Body of pancreas (tissue), 4 donors: Measurements from ENCODE around the gene ITGAV. TPM values are rescaled to one million over a fixed set of nuclear protein-coding genes. Genes with fewer than 3 reads are reported as not detected.

Source experiments
- ATAC-seq: fragments of 150-250 bp; one replicate; pipeline ENCODE4 v1.9.1; 2016
- DNase-seq, 4 donors: peaks; one replicate each; pipeline ENCODE4 v3.0.0-alpha.2; 2019
- H3K27ac ChIP-seq, 4 donors: fragments of 200-600 bp; sonication (generic); 1 replicate in 3 of 4; 2 replicates in 1 of 4; pipeline versions ENCODE4 v1.5.1 to v1.6.1; 2016 to 2019; ENCODE audit warnings: mild to moderate bottlenecking in 1 of 4, mixed read lengths in 1 of 4, moderate library complexity in 1 of 4
- H3K27me3 ChIP-seq, 2 donors: fragments of 200-600 bp; sonication (generic); one replicate each; pipeline ENCODE4 v1.6.0; 2016; ENCODE audit warnings: mild to moderate bottlenecking in 1 of 2
- H3K36me3 ChIP-seq, 2 donors: fragments of 200-600 bp; sonication (generic); replicated peaks in 1 of 2; 2 replicates each; pipeline ENCODE4 v1.5.1; 2016; ENCODE audit warnings: low read depth in 2 of 2; ENCODE audit not compliant: insufficient read depth in 1 of 2
- H3K4me1 ChIP-seq: fragments of 200-600 bp; sonication (generic); one replicate; pipeline ENCODE4 v1.6.0; 2016
- H3K4me3 ChIP-seq, 2 donors: fragments of 200-600 bp; sonication (generic); 1 replicate in 1 of 2; 2 replicates in 1 of 2; pipeline ENCODE4 v1.5.1; 2016 to 2019
- H3K9me3 ChIP-seq, 3 donors: fragments of 200-600 bp; sonication (generic); 1 replicate in 2 of 3; 2 replicates in 1 of 3; pipeline ENCODE4 v1.5.1; 2016
- CTCF ChIP-seq, 7 experiments: fragments of 450-650 bp in 4 of 7; fragments of 200-600 bp in 3 of 7; sonication (generic) in 3 of 7; IDR thresholded peaks; one replicate each; pipeline ENCODE4 v1.5.1; 2016 to 2019; ENCODE audit warnings: antibody characterized with exemption in 7 of 7
- POLR2A ChIP-seq, 3 donors: fragments of 450-650 bp; IDR thresholded peaks; one replicate each; pipeline ENCODE4 v1.6.1; 2016; ENCODE audit warnings: antibody characterized with exemption in 3 of 3, mild to moderate bottlenecking in 2 of 3
- WGBS, 2 donors: methylation state at CpG; one replicate each; pipeline ENCODE4 v1.1.5; 2017; 5-methylcytosine and 5-hydroxymethylcytosine counted together
- intact Hi-C: fragments of 100-400 bp; cut with DNase I; formaldehyde crosslinking; loops from one replicate; pipeline ENCODE4 v1.15.1; 2023
- total RNA-seq, 2 donors: library from RNA; depleted of rRNA; stranded (reverse); fragments of >200 nt; gene quantifications; one replicate each; pipeline ENCODE4 v1.1.0, GENCODE V29; 2016

ITGAV gene
- total RNA-seq, 2 donors from 2014 or later: 48.0 to 72.8 TPM

- TF ChIP-seq POLR2A (IDR thresholded peaks at IDR 0.05) (no peak), CTCF (IDR thresholded peaks at IDR 0.05) (no peak)
- intact Hi-C loops: no loop called here
- H3K4me1 ChIP-seq: no peaks in the 10 kb centered on the region
- no peak overlapping the region for H3K4me3 ChIP-seq
- no peaks in the 10 kb centered on the region for H3K27me3 ChIP-seq
- H3K36me3 ChIP-seq: no peaks in the 10 kb centered on the region
- WGBS, 2 donors: 85 to 89% methylated on average over 11 of the region's 11 CpGs
- H3K9me3 ChIP-seq: no peaks in the 10 kb centered on the region
- DNase-seq (peak in 1 of 4 donors; percentile 2), ATAC-seq (no peak)
- H3K27ac ChIP-seq: no peak overlapping the region
Measured at GRCh38 chr2:186636800-186637496, 47.1 kb downstream of the ITGAV start.

GRCh38 chr2:186637497-186637800 lies 47.6 kb downstream of the ITGAV start:
- TF ChIP-seq POLR2A (IDR thresholded peaks at IDR 0.05) (no peak), CTCF (IDR thresholded peaks at IDR 0.05) (no peak)
- ATAC-seq: no peak
- no peaks in the 10 kb centered on the region for H3K36me3 ChIP-seq
- H3K4me1 ChIP-seq: no peaks in the 10 kb centered on the region
- no peak overlapping the region for H3K27ac ChIP-seq
- no peak overlapping the region for H3K4me3 ChIP-seq
- H3K9me3 ChIP-seq: no peaks in the 10 kb centered on the region
- DNase-seq: no peak
- intact Hi-C loops: no loop called here
- H3K27me3 ChIP-seq: no peaks in the 10 kb centered on the region

GRCh38 chr2:186639939-186640338 lies 50.1 kb downstream of the ITGAV start:
- H3K27ac ChIP-seq: no peak overlapping the region
- H3K36me3 ChIP-seq: peaks cover 0 to 7% of the 10 kb centered on the region in 2 donors
- H3K9me3 ChIP-seq: no peaks in the 10 kb centered on the region
- DNase-seq (no peak), ATAC-seq (no peak)
- H3K4me1 ChIP-seq: no peaks in the 10 kb centered on the region
- TF ChIP-seq POLR2A (IDR thresholded peaks at IDR 0.05) (no peak), CTCF (IDR thresholded peaks at IDR 0.05) (no peak)
- no peaks in the 10 kb centered on the region for H3K27me3 ChIP-seq
- H3K4me3 ChIP-seq: no peak overlapping the region
- intact Hi-C loops: loop anchor here (5.0 kb wide), 1 partner anchor 133 kb away; no protein-coding TSS in a partner anchor

GRCh38 chr2:186641132-186641806 lies 51.4 kb downstream of the ITGAV start:
- H3K27ac ChIP-seq: peak overlapping the region in 1 of 4 donors; percentile 36
- no peaks in the 10 kb centered on the region for H3K4me1 ChIP-seq
- TF ChIP-seq POLR2A (IDR thresholded peaks at IDR 0.05): no peak
- no peak for TF ChIP-seq CTCF (IDR thresholded peaks at IDR 0.05)
- H3K9me3 ChIP-seq: no peaks in the 10 kb centered on the region
- 59 to 64% methylated on average over 4 of the region's 4 CpGs for WGBS, 2 donors
- peak; percentile 10 for ATAC-seq
- DNase-seq: no peak
- peaks cover 0 to 8% of the 10 kb centered on the region in 2 donors for H3K36me3 ChIP-seq
- intact Hi-C loops: loop anchor here (5.0 kb wide), 1 partner anchor 134 kb away; no protein-coding TSS in a partner anchor
- H3K27me3 ChIP-seq: no peaks in the 10 kb centered on the region
- no peak overlapping the region for H3K4me3 ChIP-seq
